Mucosa of stomach (tissue), 1 donor: ENCODE data around the gene ADAM12.

Experiments
- H3K27me3 ChIP-seq: one replicate; pipeline ENCODE4 v1.7.0; 2013; ENCODE audit warnings: mild to moderate bottlenecking, low read length; ENCODE audit not compliant: control insufficient read depth, insufficient read depth
- H3K36me3 ChIP-seq: one replicate; pipeline ENCODE4 v1.7.0; 2013; ENCODE audit warnings: low read length; ENCODE audit not compliant: control insufficient read depth, insufficient read depth
- H3K4me1 ChIP-seq: one replicate; pipeline ENCODE4 v1.7.0; 2013; ENCODE audit warnings: mild to moderate bottlenecking, low read length; ENCODE audit not compliant: control insufficient read depth, insufficient read depth
- H3K4me3 ChIP-seq: one replicate; pipeline ENCODE4 v1.7.0; 2013; ENCODE audit warnings: low read length
- H3K9ac ChIP-seq: one replicate; pipeline ENCODE4 v1.7.0; 2013; ENCODE audit warnings: mild to moderate bottlenecking, low read length, moderate library complexity
- H3K9me3 ChIP-seq: one replicate; pipeline ENCODE4 v1.7.0; 2013; ENCODE audit warnings: mild to moderate bottlenecking, low read length, moderate library complexity; ENCODE audit not compliant: control insufficient read depth
- donor health status: Pancreatic carcinoma.

ADAM12 gene

GRCh38 chr10:126294451-126294850, 93.8 kb downstream of the ADAM12 start:
- Histone ChIP-seq H3K4me3 (no peak overlapping the region), H3K27me3 (no peaks in the 10 kb centered on the region), H3K9ac (no peak overlapping the region), H3K9me3 (no peaks in the 10 kb centered on the region), H3K36me3 (no peaks in the 10 kb centered on the region), H3K4me1 (no peaks in the 10 kb centered on the region)

- no peaks in the 10 kb centered on the region for H3K4me1 ChIP-seq
- H3K9ac ChIP-seq = no peak overlapping the region
- no peaks in the 10 kb centered on the region for H3K9me3 ChIP-seq
- H3K27me3 ChIP-seq = no peaks in the 10 kb centered on the region
- H3K4me3 ChIP-seq = no peak overlapping the region
- H3K36me3 ChIP-seq = no peaks in the 10 kb centered on the region
Measured at GRCh38 chr10:126290232-126290631, 98.0 kb downstream of the ADAM12 start.

GRCh38 chr10:126288547-126289493, 99.5 kb downstream of the ADAM12 start:
- no peaks in the 10 kb centered on the region for H3K9me3 ChIP-seq

GRCh38 chr10:126286256-126286780, 102.0 kb downstream of the ADAM12 start:
- Histone ChIP-seq H3K9ac (no peak overlapping the region), H3K4me1 (no peaks in the 10 kb centered on the region), H3K9me3 (no peaks in the 10 kb centered on the region)

More at GRCh38 chr10:126288547-126289493, 99.5 kb downstream of the ADAM12 start:
- H3K27me3 ChIP-seq = no peaks in the 10 kb centered on the region
- no peaks in the 10 kb centered on the region for H3K36me3 ChIP-seq
- no peak overlapping the region for H3K4me3 ChIP-seq
- no peak overlapping the region for H3K9ac ChIP-seq
- H3K4me1 ChIP-seq = no peaks in the 10 kb centered on the region

GRCh38 chr10:126283307-126283706, 105.0 kb downstream of the ADAM12 start:
- Histone ChIP-seq H3K4me3 (no peak overlapping the region), H3K27me3 (no peaks in the 10 kb centered on the region), H3K9me3 (no peaks in the 10 kb centered on the region), H3K9ac (no peak overlapping the region), H3K36me3 (no peaks in the 10 kb centered on the region), H3K4me1 (no peaks in the 10 kb centered on the region)

More at GRCh38 chr10:126286256-126286780, 102.0 kb downstream of the ADAM12 start:
- Histone ChIP-seq H3K27me3 (no peaks in the 10 kb centered on the region), H3K36me3 (no peaks in the 10 kb centered on the region), H3K4me3 (no peak overlapping the region)

GRCh38 chr10:126278851-126279250, 109.4 kb downstream of the ADAM12 start:
- H3K9ac ChIP-seq = no peak overlapping the region
- H3K36me3 ChIP-seq = no peaks in the 10 kb centered on the region
- no peaks in the 10 kb centered on the region for H3K4me1 ChIP-seq
- H3K9me3 ChIP-seq = no peaks in the 10 kb centered on the region
- H3K4me3 ChIP-seq = no peak overlapping the region
- no peaks in the 10 kb centered on the region for H3K27me3 ChIP-seq

GRCh38 chr10:126277181-126277580, 111.1 kb downstream of the ADAM12 start:
- Histone ChIP-seq H3K9ac (no peak overlapping the region), H3K4me3 (no peak overlapping the region), H3K4me1 (no peaks in the 10 kb centered on the region), H3K36me3 (no peaks in the 10 kb centered on the region), H3K9me3 (no peaks in the 10 kb centered on the region), H3K27me3 (no peaks in the 10 kb centered on the region)

GRCh38 chr10:126272526-126272925, 115.8 kb downstream of the ADAM12 start:
- no peaks in the 10 kb centered on the region for H3K27me3 ChIP-seq
- no peak overlapping the region for H3K4me3 ChIP-seq
- no peaks in the 10 kb centered on the region for H3K36me3 ChIP-seq
- no peaks in the 10 kb centered on the region for H3K4me1 ChIP-seq
- H3K9me3 ChIP-seq = no peaks in the 10 kb centered on the region
- no peak overlapping the region for H3K9ac ChIP-seq

- Histone ChIP-seq H3K4me3 (no peak overlapping the region), H3K4me1 (no peaks in the 10 kb centered on the region)
Measured at GRCh38 chr10:126270111-126270510, 118.2 kb downstream of the ADAM12 start.

GRCh38 chr10:126268013-126268920, 120.0 kb downstream of the ADAM12 start:
- no peak overlapping the region for H3K4me3 ChIP-seq

More at GRCh38 chr10:126270111-126270510, 118.2 kb downstream of the ADAM12 start:
- no peaks in the 10 kb centered on the region for H3K9me3 ChIP-seq
- H3K9ac ChIP-seq = no peak overlapping the region
- H3K27me3 ChIP-seq = no peaks in the 10 kb centered on the region
- no peaks in the 10 kb centered on the region for H3K36me3 ChIP-seq

GRCh38 chr10:126264102-126265018, 123.9 kb downstream of the ADAM12 start:
- Histone ChIP-seq H3K27me3 (no peaks in the 10 kb centered on the region), H3K9ac (no peak overlapping the region), H3K4me3 (no peak overlapping the region), H3K36me3 (no peaks in the 10 kb centered on the region), H3K9me3 (no peaks in the 10 kb centered on the region), H3K4me1 (no peaks in the 10 kb centered on the region)

More at GRCh38 chr10:126268013-126268920, 120.0 kb downstream of the ADAM12 start:
- no peaks in the 10 kb centered on the region for H3K27me3 ChIP-seq
- H3K4me1 ChIP-seq = no peaks in the 10 kb centered on the region
- no peaks in the 10 kb centered on the region for H3K9me3 ChIP-seq
- H3K36me3 ChIP-seq = no peaks in the 10 kb centered on the region
- no peak overlapping the region for H3K9ac ChIP-seq
